Uterus (tissue), 4 donors: Measurements from ENCODE around the gene DUSP10. TPM values are rescaled to one million over a fixed set of nuclear protein-coding genes. Genes with fewer than 3 reads are reported as not detected.

Experiments
- DNase-seq, 2 donors: peaks; one replicate each; pipeline ENCODE4 v3.0.0-alpha.2; 2019 to 2020
- H3K27ac ChIP-seq, 2 donors: fragments of 200-600 bp; sonication (generic); 1 replicate in 1 of 2; 2 replicates in 1 of 2; pipeline ENCODE4 v1.5.1; 2016 to 2018
- H3K27me3 ChIP-seq, 2 donors: fragments of 200-600 bp; sonication (generic); one replicate each; pipeline ENCODE4 v1.5.1; 2018 to 2019; ENCODE audit warnings: control low read depth in 1 of 2
- H3K36me3 ChIP-seq, 2 donors: fragments of 200-600 bp; sonication (generic); one replicate each; pipeline ENCODE4 v1.5.1; 2019; ENCODE audit warnings: control low read depth in 1 of 2
- H3K4me1 ChIP-seq, 2 donors: fragments of 200-600 bp; sonication (generic); one replicate each; pipeline ENCODE4 v1.5.1; 2018 to 2019; ENCODE audit warnings: control low read depth in 1 of 2
- H3K4me3 ChIP-seq, 2 donors: fragments of 200-600 bp; sonication (generic); 1 replicate in 1 of 2; 2 replicates in 1 of 2; pipeline ENCODE4 v1.5.1; 2018 to 2019; ENCODE audit warnings: mild to moderate bottlenecking in 1 of 2
- H3K9me3 ChIP-seq, 2 donors: fragments of 200-600 bp; sonication (generic); one replicate each; pipeline ENCODE4 v1.5.1; 2019; ENCODE audit warnings: control low read depth in 1 of 2
- POLR2A ChIP-seq, 2 donors: fragments of 450-650 bp; IDR thresholded peaks; one replicate each; pipeline ENCODE4 v1.6.1; 2016; ENCODE audit warnings: antibody characterized with exemption in 2 of 2, mild to moderate bottlenecking in 1 of 2, moderate library complexity in 1 of 2
- intact Hi-C: fragments of 100-400 bp; cut with DNase I; formaldehyde crosslinking; loops from one replicate; pipeline ENCODE4 v1.15.1; 2023; ENCODE audit warnings: low total_unique reads
- total RNA-seq, 4 donors: library from RNA; depleted of rRNA in 3 of 4; stranded (reverse); fragments of >200 nt in 3 of 4; gene quantifications; one replicate each; pipeline versions ENCODE4 v1.1.0 to v1.2.4, GENCODE V29; 2014 to 2023
- TF ChIP-seq, protein P1 (sequence below), 4 experiments: fragments of 200-600 bp in 2 of 4; fragments of 450-650 bp in 2 of 4; sonication (generic) in 2 of 4; IDR thresholded peaks; one replicate each; pipeline ENCODE4 v1.5.1; 2016 to 2019; ENCODE audit warnings: antibody characterized with exemption in 4 of 4, mild to moderate bottlenecking in 2 of 4, moderate library complexity in 1 of 4
- donor health status: DM: yes; HTN: yes; CAD: no.

Gene DUSP10
- total RNA-seq, 4 donors from 2014 or later, result 0.26 to 10.9 (median 5.5) TPM

DNA sequence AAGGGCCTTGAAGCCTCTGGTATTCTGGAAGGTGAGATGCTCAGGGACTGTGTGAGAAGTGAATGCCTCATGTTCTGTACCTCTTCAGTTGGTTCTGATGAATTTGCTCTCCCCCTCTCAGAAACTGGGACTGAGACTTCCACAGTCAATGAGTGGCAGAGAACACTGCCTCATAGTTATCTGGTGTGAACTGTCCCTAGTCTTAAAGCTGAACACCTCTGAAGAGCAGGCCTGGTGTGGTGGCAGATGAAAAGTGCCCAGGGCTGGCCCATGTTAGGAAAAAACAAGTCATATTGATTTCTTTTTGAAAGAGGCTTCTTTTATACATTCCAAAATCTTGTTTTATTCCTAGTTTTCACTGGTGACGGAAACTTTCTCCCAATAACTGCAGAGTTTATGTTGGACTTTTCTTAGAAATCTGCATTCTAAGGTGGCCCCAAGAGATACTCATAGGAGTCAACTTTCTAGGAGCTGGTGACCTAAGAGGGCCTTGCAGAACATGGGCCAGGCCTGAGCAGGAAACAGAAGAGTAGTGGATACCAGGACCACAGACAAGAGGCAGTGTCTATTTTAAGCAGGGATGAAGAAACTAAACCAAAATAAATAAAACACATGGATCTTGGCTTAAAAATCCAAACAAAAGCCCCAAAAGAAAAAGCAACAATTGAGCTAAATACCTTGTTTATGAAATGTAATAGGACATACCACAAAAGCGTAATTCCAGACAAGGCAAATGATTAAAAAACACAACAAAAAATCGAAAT, 19.5 kb downstream of the DUSP10 start:
- no peak overlapping the region for H3K27ac ChIP-seq
- TF ChIP-seq, protein P1, sequence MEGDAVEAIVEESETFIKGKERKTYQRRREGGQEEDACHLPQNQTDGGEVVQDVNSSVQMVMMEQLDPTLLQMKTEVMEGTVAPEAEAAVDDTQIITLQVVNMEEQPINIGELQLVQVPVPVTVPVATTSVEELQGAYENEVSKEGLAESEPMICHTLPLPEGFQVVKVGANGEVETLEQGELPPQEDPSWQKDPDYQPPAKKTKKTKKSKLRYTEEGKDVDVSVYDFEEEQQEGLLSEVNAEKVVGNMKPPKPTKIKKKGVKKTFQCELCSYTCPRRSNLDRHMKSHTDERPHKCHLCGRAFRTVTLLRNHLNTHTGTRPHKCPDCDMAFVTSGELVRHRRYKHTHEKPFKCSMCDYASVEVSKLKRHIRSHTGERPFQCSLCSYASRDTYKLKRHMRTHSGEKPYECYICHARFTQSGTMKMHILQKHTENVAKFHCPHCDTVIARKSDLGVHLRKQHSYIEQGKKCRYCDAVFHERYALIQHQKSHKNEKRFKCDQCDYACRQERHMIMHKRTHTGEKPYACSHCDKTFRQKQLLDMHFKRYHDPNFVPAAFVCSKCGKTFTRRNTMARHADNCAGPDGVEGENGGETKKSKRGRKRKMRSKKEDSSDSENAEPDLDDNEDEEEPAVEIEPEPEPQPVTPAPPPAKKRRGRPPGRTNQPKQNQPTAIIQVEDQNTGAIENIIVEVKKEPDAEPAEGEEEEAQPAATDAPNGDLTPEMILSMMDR (IDR thresholded peaks at IDR 0.05), result no peak
- TF ChIP-seq POLR2A (IDR thresholded peaks at IDR 0.05), result no peak
- H3K36me3 ChIP-seq, result no peaks in the 10 kb centered on the region
- DNase-seq, result no peak
- intact Hi-C loops, result no loop called here
- peaks cover 0 to 3% of the 10 kb centered on the region in 2 donors for H3K4me1 ChIP-seq
- H3K9me3 ChIP-seq, result no peaks in the 10 kb centered on the region
- no peaks in the 10 kb centered on the region for H3K27me3 ChIP-seq
- no peak overlapping the region for H3K4me3 ChIP-seq

DNA sequence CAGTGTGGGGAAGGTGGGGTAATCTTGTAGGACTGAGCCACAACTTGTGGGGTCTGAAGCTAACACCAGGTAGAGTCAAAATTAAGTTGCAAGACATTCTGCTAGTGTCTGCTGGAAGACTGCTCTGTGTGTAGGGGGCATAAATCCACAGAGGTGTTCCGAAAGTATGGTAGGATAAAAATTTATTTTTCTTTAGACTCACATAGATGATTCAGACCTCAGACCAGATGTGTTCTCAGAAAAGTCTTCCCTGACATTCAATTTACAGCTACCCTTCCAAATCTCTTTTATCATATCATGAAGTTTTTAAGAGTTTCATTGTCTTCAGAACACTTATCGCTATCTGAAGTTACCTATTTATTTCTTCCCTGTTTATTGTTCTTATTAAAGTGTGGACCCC, 21.3 kb downstream of the DUSP10 start:
- intact Hi-C loops, result no loop called here
- H3K4me3 ChIP-seq, result no peak overlapping the region
- no peaks in the 10 kb centered on the region for H3K36me3 ChIP-seq
- TF ChIP-seq, protein P1 (IDR thresholded peaks at IDR 0.05), result no peak
- TF ChIP-seq POLR2A (IDR thresholded peaks at IDR 0.05), result no peak
- H3K27ac ChIP-seq, result no peak overlapping the region
- no peaks in the 10 kb centered on the region for H3K27me3 ChIP-seq
- no peaks in the 10 kb centered on the region for H3K9me3 ChIP-seq
- DNase-seq, result no peak
- peaks cover 0 to 3% of the 10 kb centered on the region in 2 donors for H3K4me1 ChIP-seq

DNA sequence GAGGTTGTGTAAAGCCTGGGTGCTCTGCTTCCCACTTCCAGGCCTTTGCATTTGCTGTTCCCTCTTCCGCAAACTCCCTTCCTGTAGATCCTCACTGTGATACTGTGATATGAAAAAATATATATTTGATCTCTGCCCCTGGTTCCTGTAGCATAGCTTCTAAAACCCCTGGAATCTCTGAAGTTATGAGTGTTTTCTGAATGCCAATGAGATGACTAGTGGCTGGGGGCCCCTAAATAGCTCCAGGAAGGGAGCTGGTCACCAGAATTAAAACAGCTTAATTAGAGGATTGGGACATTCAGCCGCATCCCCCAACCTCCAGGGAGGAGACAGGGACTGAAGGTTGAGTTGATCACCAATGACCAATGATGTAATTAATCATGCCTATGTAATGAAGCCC, 21.9 kb downstream of the DUSP10 start:
- intact Hi-C loops, result no loop called here
- Histone ChIP-seq H3K36me3 (no peaks in the 10 kb centered on the region), H3K27me3 (no peaks in the 10 kb centered on the region), H3K27ac (no peak overlapping the region), H3K4me1 (peaks cover 0 to 3% of the 10 kb centered on the region in 2 donors), H3K9me3 (no peaks in the 10 kb centered on the region), H3K4me3 (no peak overlapping the region)
- TF ChIP-seq, protein P1 (IDR thresholded peaks at IDR 0.05), result no peak
- no peak for TF ChIP-seq POLR2A (IDR thresholded peaks at IDR 0.05)
- no peak for DNase-seq

DNA sequence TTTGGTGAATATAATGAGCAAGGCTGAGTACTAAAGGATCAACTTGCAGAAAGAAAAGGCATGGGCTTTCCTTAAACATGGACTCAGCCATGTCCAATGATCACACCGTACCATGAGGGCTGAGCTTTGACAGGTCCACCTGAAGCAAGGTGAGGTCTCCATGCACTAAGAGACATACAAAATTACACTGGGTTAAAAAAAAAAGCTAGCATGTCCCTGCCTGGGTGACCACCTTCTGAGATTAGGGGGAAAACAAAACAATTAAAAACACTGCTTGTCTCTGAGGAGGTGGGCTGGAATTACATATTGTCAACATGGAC, 22.7 kb downstream of the DUSP10 start:
- no peak overlapping the region for H3K4me3 ChIP-seq
- H3K4me1 ChIP-seq, result peaks cover 0 to 3% of the 10 kb centered on the region in 2 donors
- H3K27me3 ChIP-seq, result no peaks in the 10 kb centered on the region
- intact Hi-C loops, result no loop called here
- H3K9me3 ChIP-seq, result no peaks in the 10 kb centered on the region
- H3K27ac ChIP-seq, result peak overlapping the region in 1 of 2 donors; percentile 63
- no peak for DNase-seq
- H3K36me3 ChIP-seq, result no peaks in the 10 kb centered on the region
- TF ChIP-seq, protein P1 (IDR thresholded peaks at IDR 0.05), result no peak
- no peak for TF ChIP-seq POLR2A (IDR thresholded peaks at IDR 0.05)

DNA sequence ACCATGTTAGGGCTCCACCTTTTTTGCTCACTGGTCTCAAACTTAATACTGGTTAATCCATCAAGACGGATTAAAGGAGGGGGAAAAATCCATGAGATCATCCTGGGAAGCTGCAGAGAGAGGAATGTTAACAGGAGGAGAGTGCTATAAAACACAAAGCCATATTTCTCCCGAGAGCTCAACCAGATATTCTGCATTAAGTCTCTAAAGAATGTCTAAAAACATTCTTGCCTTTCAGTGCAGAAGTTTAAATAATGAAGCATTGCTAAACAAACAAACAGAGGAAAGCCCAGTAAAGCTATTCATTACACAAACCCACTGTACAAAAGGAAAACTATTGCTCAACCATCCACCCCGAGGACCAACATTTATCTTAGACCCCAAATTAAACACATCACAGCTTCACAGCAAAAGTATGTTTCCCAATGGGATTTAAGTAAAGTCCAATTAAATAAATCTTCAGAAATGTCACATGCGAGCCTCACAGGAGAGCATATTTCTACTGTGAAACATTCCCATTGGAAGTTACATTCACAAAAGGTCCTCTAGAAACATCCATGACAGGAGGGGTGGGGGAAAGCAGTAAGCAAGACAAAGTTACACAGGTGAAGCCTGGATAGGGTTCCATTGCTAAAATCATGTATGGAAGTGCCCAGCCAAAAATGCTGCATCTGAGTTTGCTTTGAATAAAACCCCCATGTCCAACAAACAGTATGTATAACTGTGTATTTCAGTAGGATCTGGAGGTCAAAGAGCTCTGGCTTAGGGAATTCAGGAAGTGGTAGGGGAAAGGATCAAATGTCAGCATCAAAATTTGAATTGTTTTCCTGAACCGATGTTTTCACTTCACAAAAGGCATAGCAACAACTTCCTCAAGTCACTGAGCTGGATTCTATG, 23.3 kb downstream of the DUSP10 start:
- H3K27me3 ChIP-seq, result no peaks in the 10 kb centered on the region
- H3K4me1 ChIP-seq, result peaks cover 0 to 3% of the 10 kb centered on the region in 2 donors
- H3K36me3 ChIP-seq, result no peaks in the 10 kb centered on the region
- intact Hi-C loops, result no loop called here
- no peaks in the 10 kb centered on the region for H3K9me3 ChIP-seq
- peak overlapping the region; percentile 50 to 63 for H3K27ac ChIP-seq
- DNase-seq, result no peak
- no peak overlapping the region for H3K4me3 ChIP-seq
- TF ChIP-seq, protein P1 (IDR thresholded peaks at IDR 0.05), result no peak
- no peak for TF ChIP-seq POLR2A (IDR thresholded peaks at IDR 0.05)
